ENCODE measurements around the gene RAB2B. TPM values are rescaled to one million over a fixed set of nuclear protein-coding genes. Genes with fewer than 3 reads are reported as not detected.

The RAB2B gene
- total and polyA plus RNA-seq, 4 donors, result 8.6 to 31.6 (median 26.1) TPM

DNA sequence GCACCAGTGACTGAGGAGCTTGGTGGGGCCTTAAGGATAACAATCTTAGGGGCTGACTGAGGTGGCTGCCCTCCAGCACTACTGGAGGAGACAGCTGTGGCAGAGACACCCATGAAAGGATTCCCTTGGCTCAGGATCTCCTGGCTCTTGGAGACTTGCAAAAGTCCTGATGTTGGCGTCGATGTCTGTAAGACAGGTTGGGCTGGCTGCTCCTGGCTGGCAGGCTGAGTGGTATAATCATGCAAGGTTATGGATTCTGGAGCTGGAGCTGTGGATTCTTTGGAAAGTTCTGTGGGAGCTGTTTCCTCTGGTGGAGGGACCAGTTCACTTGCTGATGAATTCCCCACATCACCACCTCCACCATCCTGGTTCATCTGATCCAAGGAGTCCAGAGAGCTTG, 45.6 kb downstream of the RAB2B start:
- no peak for ATAC-seq (ENCODE audit: low FRiP score)
- Histone ChIP-seq H3K4me1 (ENCODE audit: control insufficient read depth in 1 of 2, insufficient read depth in 2 of 2, low read length in 2 of 2) (no peaks in the 10 kb centered on the region), H3K36me3 (ENCODE audit: control insufficient read depth in 1 of 2, insufficient read depth in 2 of 2, low read length in 1 of 2) (peaks cover 3 to 16% of the 10 kb centered on the region in 2 donors), H3K4me3 (ENCODE audit: low read length in 2 of 2) (no peak overlapping the region), H3K9me3 (ENCODE audit: control insufficient read depth, low read length) (no peaks in the 10 kb centered on the region), H3K27ac (ENCODE audit: low read depth in 1 of 2, low read length in 2 of 2) (no peak overlapping the region), H3K27me3 (ENCODE audit: control insufficient read depth in 1 of 2, insufficient read depth in 2 of 2, low read length in 1 of 2) (no peaks in the 10 kb centered on the region)
- intact Hi-C loops (cut with DNase I), result no loop called here
- WGBS, 2 donors, result 97% methylated on average over 2 of the region's 2 CpGs
- DNase-seq, result no peak

DNA sequence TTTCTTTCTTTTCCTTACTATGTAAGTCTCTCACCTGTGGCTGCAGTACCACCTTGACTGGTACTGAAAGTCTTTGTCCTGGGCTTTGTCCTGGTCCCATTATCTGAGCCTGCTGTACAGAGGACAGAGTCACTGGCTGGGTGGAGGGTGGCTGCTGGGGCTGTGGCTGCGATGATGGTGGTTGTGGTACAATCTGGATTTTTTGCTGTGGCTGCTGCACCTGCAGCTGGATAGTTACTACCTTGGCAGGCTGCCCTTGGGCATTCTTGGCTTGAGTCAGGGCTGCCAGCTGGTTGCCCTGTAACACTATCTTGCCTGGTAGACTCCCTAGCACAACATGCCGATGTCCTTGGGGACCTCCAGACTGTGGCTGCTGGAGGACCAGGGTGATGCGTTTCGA, 47.8 kb downstream of the RAB2B start:
- ATAC-seq (ENCODE audit: low FRiP score) (no peak), DNase-seq (no peak)
- intact Hi-C loops (cut with DNase I), result no loop called here
- 64 to 75% methylated on average over 4 of the region's 4 CpGs for WGBS, 2 donors
- H3K9me3 ChIP-seq (ENCODE audit: control insufficient read depth, low read length), result no peaks in the 10 kb centered on the region
- H3K27me3 ChIP-seq (ENCODE audit: control insufficient read depth in 1 of 2, insufficient read depth in 2 of 2, low read length in 1 of 2), result no peaks in the 10 kb centered on the region
- H3K4me1 ChIP-seq (ENCODE audit: control insufficient read depth in 1 of 2, insufficient read depth in 2 of 2, low read length in 2 of 2), result no peaks in the 10 kb centered on the region
- no peak overlapping the region for H3K4me3 ChIP-seq (ENCODE audit: low read length in 2 of 2)
- no peak overlapping the region for H3K27ac ChIP-seq (ENCODE audit: low read depth in 1 of 2, low read length in 2 of 2)
- peaks cover 3 to 18% of the 10 kb centered on the region in 2 donors for H3K36me3 ChIP-seq (ENCODE audit: control insufficient read depth in 1 of 2, insufficient read depth in 2 of 2, low read length in 1 of 2)

GRCh38 chr14:21426692-21427091, 50.1 kb downstream of the RAB2B start:
- no peak for ATAC-seq (ENCODE audit: low FRiP score)
- WGBS, 2 donors, result 90 to 97% methylated on average over 1 of the region's 1 CpG
- no peaks in the 10 kb centered on the region for H3K4me1 ChIP-seq (ENCODE audit: control insufficient read depth in 1 of 2, insufficient read depth in 2 of 2, low read length in 2 of 2)
- H3K9me3 ChIP-seq (ENCODE audit: control insufficient read depth, low read length), result no peaks in the 10 kb centered on the region
- peaks cover 13 to 20% of the 10 kb centered on the region in 2 donors for H3K36me3 ChIP-seq (ENCODE audit: control insufficient read depth in 1 of 2, insufficient read depth in 2 of 2, low read length in 1 of 2)
- intact Hi-C loops (cut with DNase I), result no loop called here
- H3K27me3 ChIP-seq (ENCODE audit: control insufficient read depth in 1 of 2, insufficient read depth in 2 of 2, low read length in 1 of 2), result no peaks in the 10 kb centered on the region
- no peak for DNase-seq
- no peak overlapping the region for H3K27ac ChIP-seq (ENCODE audit: low read depth in 1 of 2, low read length in 2 of 2)
- H3K4me3 ChIP-seq (ENCODE audit: low read length in 2 of 2), result no peak overlapping the region

- H3K9me3 ChIP-seq (ENCODE audit: control insufficient read depth, low read length), result no peaks in the 10 kb centered on the region
- no peak for ATAC-seq (ENCODE audit: low FRiP score)
- no peak for DNase-seq
- H3K27me3 ChIP-seq (ENCODE audit: control insufficient read depth in 1 of 2, insufficient read depth in 2 of 2, low read length in 1 of 2), result no peaks in the 10 kb centered on the region
- no peak overlapping the region for H3K4me3 ChIP-seq (ENCODE audit: low read length in 2 of 2)
- intact Hi-C loops (cut with DNase I), result no loop called here
- WGBS, 2 donors, result 84 to 89% methylated on average over 5 of the region's 5 CpGs
- H3K36me3 ChIP-seq (ENCODE audit: control insufficient read depth in 1 of 2, insufficient read depth in 2 of 2, low read length in 1 of 2), result peaks cover 4 to 12% of the 10 kb centered on the region in 2 donors
- no peak overlapping the region for H3K27ac ChIP-seq (ENCODE audit: low read depth in 1 of 2, low read length in 2 of 2)
- no peaks in the 10 kb centered on the region for H3K4me1 ChIP-seq (ENCODE audit: control insufficient read depth in 1 of 2, insufficient read depth in 2 of 2, low read length in 2 of 2)
Observed at GRCh38 chr14:21419528-21419927, 57.2 kb downstream of the RAB2B start.

GRCh38 chr14:21415329-21415728, 61.4 kb downstream of the RAB2B start:
- Histone ChIP-seq H3K27ac (ENCODE audit: low read depth in 1 of 2, low read length in 2 of 2) (no peak overlapping the region), H3K4me1 (ENCODE audit: control insufficient read depth in 1 of 2, insufficient read depth in 2 of 2, low read length in 2 of 2) (no peaks in the 10 kb centered on the region), H3K4me3 (ENCODE audit: low read length in 2 of 2) (no peak overlapping the region), H3K27me3 (ENCODE audit: control insufficient read depth in 1 of 2, insufficient read depth in 2 of 2, low read length in 1 of 2) (no peaks in the 10 kb centered on the region), H3K36me3 (ENCODE audit: control insufficient read depth in 1 of 2, insufficient read depth in 2 of 2, low read length in 1 of 2) (peaks cover 3 to 6% of the 10 kb centered on the region in 2 donors), H3K9me3 (ENCODE audit: control insufficient read depth, low read length) (no peaks in the 10 kb centered on the region)
- ATAC-seq (ENCODE audit: low FRiP score), result no peak
- intact Hi-C loops (cut with DNase I), result no loop called here
- DNase-seq, result no peak
- 92 to 95% methylated on average over 4 of the region's 4 CpGs for WGBS, 2 donors

- Histone ChIP-seq H3K4me1 (ENCODE audit: control insufficient read depth in 1 of 2, insufficient read depth in 2 of 2, low read length in 2 of 2) (no peaks in the 10 kb centered on the region), H3K4me3 (ENCODE audit: low read length in 2 of 2) (no peak overlapping the region), H3K27me3 (ENCODE audit: control insufficient read depth in 1 of 2, insufficient read depth in 2 of 2, low read length in 1 of 2) (no peaks in the 10 kb centered on the region), H3K36me3 (ENCODE audit: control insufficient read depth in 1 of 2, insufficient read depth in 2 of 2, low read length in 1 of 2) (peaks cover 5 to 6% of the 10 kb centered on the region in 2 donors), H3K27ac (ENCODE audit: low read depth in 1 of 2, low read length in 2 of 2) (no peak overlapping the region), H3K9me3 (ENCODE audit: control insufficient read depth, low read length) (no peaks in the 10 kb centered on the region)
- WGBS, 2 donors, result 95 to 98% methylated on average over 1 of the region's 1 CpG
- no peak for ATAC-seq (ENCODE audit: low FRiP score)
- no peak for DNase-seq
- intact Hi-C loops (cut with DNase I), result no loop called here
Observed at GRCh38 chr14:21414137-21414631, 62.6 kb downstream of the RAB2B start.

Other genes with a start within 250 kb of the RAB2B start
- gene HNRNPC, start 207.5 kb downstream of the RAB2B start, total RNA-seq, result 100 to 1,000 TPM; 257 to 313 TPM
- 100 to 1,000 TPM; 260 to 378 TPM for gene HNRNPC, start 207.5 kb downstream of the RAB2B start, polyA plus RNA-seq
- gene RPGRIP1, start 196.9 kb downstream of the RAB2B start, total RNA-seq, result 1 to 10 TPM in 1 of 2 donors, under 1 TPM in 1; 0.39 to 2.3 TPM
- under 1 TPM in 1 of 2 donors, not detected in 1; 0.25 TPM for gene RPGRIP1, start 196.9 kb downstream of the RAB2B start, polyA plus RNA-seq
- 10 to 100 TPM; 47.2 to 50.5 TPM for gene SUPT16H, start 92.9 kb downstream of the RAB2B start, total RNA-seq
- 10 to 100 TPM; 36.8 to 40.6 TPM for gene SUPT16H, start 92.9 kb downstream of the RAB2B start, polyA plus RNA-seq
- 10 to 100 TPM; 66.0 to 73.3 TPM for gene CHD8, start 20.8 kb downstream of the RAB2B start, total RNA-seq
- gene CHD8, start 20.8 kb downstream of the RAB2B start, polyA plus RNA-seq, result 10 to 100 TPM; 10.4 to 28.5 TPM
- 10 to 100 TPM; 67.8 to 75.7 TPM for gene TOX4, start 236 bp upstream of the RAB2B start, total RNA-seq
- 10 to 100 TPM; 19.0 to 41.8 TPM for gene TOX4, start 236 bp upstream of the RAB2B start, polyA plus RNA-seq
- gene METTL3, start 34.4 kb upstream of the RAB2B start, total RNA-seq, result 10 to 100 TPM; 32.5 to 45.5 TPM
- 10 to 100 TPM in 1 of 2 donors, 1 to 10 TPM in 1; 8.6 to 48.4 TPM for gene METTL3, start 34.4 kb upstream of the RAB2B start, polyA plus RNA-seq
- 10 to 100 TPM in 1 of 2 donors, 1 to 10 TPM in 1; 9.2 to 12.2 TPM for gene SALL2, start 49.4 kb upstream of the RAB2B start, total RNA-seq
- gene SALL2, start 49.4 kb upstream of the RAB2B start, polyA plus RNA-seq, result 1 to 10 TPM; 4.1 to 7.0 TPM
- gene OR10G3, start 103.1 kb upstream of the RAB2B start, total RNA-seq, result not detected
- under 1 TPM in 1 of 2 donors, not detected in 1; 0.63 TPM for gene OR10G3, start 103.1 kb upstream of the RAB2B start, polyA plus RNA-seq
- gene OR10G2, start 158.0 kb upstream of the RAB2B start, total RNA-seq, result not detected
- not detected for gene OR10G2, start 158.0 kb upstream of the RAB2B start, polyA plus RNA-seq
- not detected for gene OR4E2, start 176.9 kb upstream of the RAB2B start, total RNA-seq
- not detected for gene OR4E2, start 176.9 kb upstream of the RAB2B start, polyA plus RNA-seq
- not detected for gene OR4E1, start 196.9 kb upstream of the RAB2B start, total RNA-seq
- not detected for gene OR4E1, start 196.9 kb upstream of the RAB2B start, polyA plus RNA-seq